HepG2 (cell line): ENCODE results near the gene FIBP. TPM values are rescaled to one million over a fixed set of nuclear protein-coding genes. Genes with fewer than 3 reads are reported as not detected.

ENCODE experiments used
- ATRX ChIP-seq: sonication (generic); formaldehyde crosslinking; IDR thresholded peaks from 2 replicates; pipeline ENCODE4 v1.4.0; 2020; ENCODE audit warnings: missing genetic modification reagents, borderline replicate concordance
- CCDC6 ChIP-seq: sonication (generic); formaldehyde crosslinking; IDR thresholded peaks from 2 replicates; pipeline ENCODE4 v1.8.1; 2022; ENCODE audit warnings: mild to moderate bottlenecking, missing genetic modification reagents, moderate library complexity
- FLYWCH1 ChIP-seq: sonication (generic); formaldehyde crosslinking; IDR thresholded peaks from 2 replicates; pipeline ENCODE4 v1.8.1; 2023; ENCODE audit warnings: mild to moderate bottlenecking, missing genetic modification reagents
- IKZF1 ChIP-seq: fragments of 450-650 bp; IDR thresholded peaks from 2 replicates; pipeline ENCODE4 v1.7.1; 2016
- KDM3A ChIP-seq: IDR thresholded peaks from 2 replicates; pipeline ENCODE4 v1.6.1; 2018; ENCODE audit warnings: low read depth, missing compliant biosample characterization
- NFATC3 ChIP-seq: sonication (generic); formaldehyde crosslinking; IDR thresholded peaks from 2 replicates; pipeline ENCODE4 v1.5.1; 2020; ENCODE audit warnings: mild to moderate bottlenecking, missing genetic modification reagents
- SIN3A ChIP-seq: IDR thresholded peaks from 2 replicates; pipeline ENCODE4 v1.6.1; 2011; ENCODE audit warnings: low read depth, mild to moderate bottlenecking, control low read depth, low read length, borderline replicate concordance
- TEAD2 ChIP-seq: sonication (generic); formaldehyde crosslinking; IDR thresholded peaks from 2 replicates; pipeline ENCODE4 v1.9.0; 2021; ENCODE audit warnings: missing genetic modification reagents
- ZNF136 ChIP-seq: sonication (generic); formaldehyde crosslinking; IDR thresholded peaks from 2 replicates; pipeline ENCODE4 v1.8.1; 2022; ENCODE audit warnings: low read depth, mild to moderate bottlenecking, moderate library complexity, missing genetic modification reagents
- ZNF333 ChIP-seq: sonication (generic); formaldehyde crosslinking; IDR thresholded peaks from 2 replicates; pipeline ENCODE4 v1.4.0; 2020; ENCODE audit warnings: mild to moderate bottlenecking, missing genetic modification reagents, borderline replicate concordance
- ZNF430 ChIP-seq: sonication (generic); formaldehyde crosslinking; IDR thresholded peaks from 2 replicates; pipeline ENCODE4 v1.9.0; 2021; ENCODE audit warnings: mild to moderate bottlenecking, missing genetic modification reagents
- ZNF652 ChIP-seq: IDR thresholded peaks from 2 replicates; pipeline ENCODE4 v1.6.1; 2016; ENCODE audit warnings: low read depth, borderline replicate concordance
- polyA plus RNA-seq, 8 experiments: library from polyadenylated mRNA; depleted of rRNA in 3 of 8; stranded (reverse) in 7 of 8; unstranded in 1 of 8; fragments of >200 nt; fragmentation: Illumina TruSeq in 4 of 8; extraction: Trizol in 4 of 8; gene quantifications; 2 replicates each; pipeline versions ENCODE4 v1.2.1 to v1.2.3, GENCODE V29; 2011 to 2016; ENCODE audit warnings: low read depth in 4 of 8, missing spikeins in 1 of 8, mixed read lengths in 1 of 8; ENCODE audit not compliant: insufficient read depth in 1 of 8
- total RNA-seq, 5 experiments: library from RNA; depleted of rRNA; stranded (reverse); fragments of >200 nt; fragmentation: Illumina TruSeq; extraction: Trizol; gene quantifications; 2 replicates each; pipeline ENCODE4 v1.2.3, GENCODE V29; 2016; ENCODE audit warnings: low read depth in 1 of 5
- TF ChIP-seq, protein P1 (sequence below): sonication (generic); formaldehyde crosslinking; IDR thresholded peaks from 2 replicates; pipeline ENCODE4 v1.9.0; 2021; ENCODE audit warnings: missing genetic modification reagents, borderline replicate concordance
- TF ChIP-seq, protein P2 (sequence below): IDR thresholded peaks from 2 replicates; pipeline ENCODE4 v1.6.1; 2016; ENCODE audit warnings: mild to moderate bottlenecking, missing biosample characterization, missing genetic modification reagents
- TF ChIP-seq, protein P3 (sequence below): IDR thresholded peaks from 2 replicates; pipeline ENCODE4 v1.6.1; 2016; ENCODE audit warnings: low read depth, control low read depth
- TF ChIP-seq, protein P4 (sequence below): sonication (generic); formaldehyde crosslinking; IDR thresholded peaks from 2 replicates; pipeline ENCODE4 v1.4.0; 2020; ENCODE audit warnings: missing genetic modification reagents
- TF ChIP-seq, protein P5 (sequence below): sonication (generic); formaldehyde crosslinking; IDR thresholded peaks from 2 replicates; pipeline ENCODE4 v1.8.0; 2022; ENCODE audit warnings: mild to moderate bottlenecking, missing genetic modification reagents
- TF ChIP-seq, protein P6 (sequence below): sonication (generic); formaldehyde crosslinking; IDR thresholded peaks from 2 replicates; pipeline ENCODE4 v1.4.0; 2020; ENCODE audit warnings: missing genetic modification reagents
- TF ChIP-seq, protein P7 (sequence below): sonication (generic); formaldehyde crosslinking; IDR thresholded peaks from 2 replicates; pipeline ENCODE4 v1.5.0; 2020; ENCODE audit warnings: mild to moderate bottlenecking, low read depth, missing genetic modification reagents, borderline replicate concordance

The FIBP gene
- total and polyA plus RNA-seq, 2 of the 13 experiments (the other 11 are each of a cell fraction or from before 2014, with no cell fraction given), result 42.9 to 62.1 TPM

DNA sequence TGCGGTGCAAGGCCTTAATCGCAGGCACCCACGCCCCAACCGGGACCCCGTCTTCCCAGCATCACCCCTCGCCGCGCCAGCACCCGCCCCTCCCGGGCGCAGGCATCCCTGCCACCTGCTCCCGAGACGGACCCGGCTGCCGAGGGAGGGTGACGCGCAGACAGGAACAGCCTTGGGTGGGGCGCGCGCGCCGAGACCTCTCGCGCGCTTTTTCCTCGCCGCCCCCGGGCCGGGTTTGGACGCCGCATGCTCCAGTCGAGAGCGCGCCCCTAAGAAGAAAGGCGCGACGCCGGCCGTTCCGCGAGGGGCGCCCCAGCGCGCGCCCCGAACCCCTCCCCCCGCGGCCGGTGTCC lies 30.8 kb downstream of the FIBP start (continued):
- TF ChIP-seq, protein P1, sequence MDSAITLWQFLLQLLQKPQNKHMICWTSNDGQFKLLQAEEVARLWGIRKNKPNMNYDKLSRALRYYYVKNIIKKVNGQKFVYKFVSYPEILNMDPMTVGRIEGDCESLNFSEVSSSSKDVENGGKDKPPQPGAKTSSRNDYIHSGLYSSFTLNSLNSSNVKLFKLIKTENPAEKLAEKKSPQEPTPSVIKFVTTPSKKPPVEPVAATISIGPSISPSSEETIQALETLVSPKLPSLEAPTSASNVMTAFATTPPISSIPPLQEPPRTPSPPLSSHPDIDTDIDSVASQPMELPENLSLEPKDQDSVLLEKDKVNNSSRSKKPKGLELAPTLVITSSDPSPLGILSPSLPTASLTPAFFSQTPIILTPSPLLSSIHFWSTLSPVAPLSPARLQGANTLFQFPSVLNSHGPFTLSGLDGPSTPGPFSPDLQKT (CRISPR knock-in tag), result no peak
- TF ChIP-seq ZNF136 (CRISPR knock-in tag) (no peak), ZNF333 (CRISPR knock-in tag) (no peak), SIN3A (no peak), FLYWCH1 (no peak), KDM3A (CRISPR knock-in tag) (no peak), ATRX (CRISPR knock-in tag) (no peak), IKZF1 (no peak), CCDC6 (CRISPR knock-in tag) (no peak; the same call in 1 of the 2 replicates), ZNF430 (peak; percentile 15; the same call in 1 of the 2 replicates), TEAD2 (CRISPR knock-in tag) (no peak), NFATC3 (no peak), ZNF652 (CRISPR knock-in tag) (no peak)
- TF ChIP-seq, protein P2, sequence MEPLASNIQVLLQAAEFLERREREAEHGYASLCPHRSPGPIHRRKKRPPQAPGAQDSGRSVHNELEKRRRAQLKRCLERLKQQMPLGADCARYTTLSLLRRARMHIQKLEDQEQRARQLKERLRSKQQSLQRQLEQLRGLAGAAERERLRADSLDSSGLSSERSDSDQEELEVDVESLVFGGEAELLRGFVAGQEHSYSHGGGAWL (CRISPR knock-in tag), result no peak
- TF ChIP-seq, protein P3, sequence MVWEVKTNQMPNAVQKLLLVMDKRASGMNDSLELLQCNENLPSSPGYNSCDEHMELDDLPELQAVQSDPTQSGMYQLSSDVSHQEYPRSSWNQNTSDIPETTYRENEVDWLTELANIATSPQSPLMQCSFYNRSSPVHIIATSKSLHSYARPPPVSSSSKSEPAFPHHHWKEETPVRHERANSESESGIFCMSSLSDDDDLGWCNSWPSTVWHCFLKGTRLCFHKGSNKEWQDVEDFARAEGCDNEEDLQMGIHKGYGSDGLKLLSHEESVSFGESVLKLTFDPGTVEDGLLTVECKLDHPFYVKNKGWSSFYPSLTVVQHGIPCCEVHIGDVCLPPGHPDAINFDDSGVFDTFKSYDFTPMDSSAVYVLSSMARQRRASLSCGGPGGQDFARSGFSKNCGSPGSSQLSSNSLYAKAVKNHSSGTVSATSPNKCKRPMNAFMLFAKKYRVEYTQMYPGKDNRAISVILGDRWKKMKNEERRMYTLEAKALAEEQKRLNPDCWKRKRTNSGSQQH, result no peak
- TF ChIP-seq, protein P4, sequence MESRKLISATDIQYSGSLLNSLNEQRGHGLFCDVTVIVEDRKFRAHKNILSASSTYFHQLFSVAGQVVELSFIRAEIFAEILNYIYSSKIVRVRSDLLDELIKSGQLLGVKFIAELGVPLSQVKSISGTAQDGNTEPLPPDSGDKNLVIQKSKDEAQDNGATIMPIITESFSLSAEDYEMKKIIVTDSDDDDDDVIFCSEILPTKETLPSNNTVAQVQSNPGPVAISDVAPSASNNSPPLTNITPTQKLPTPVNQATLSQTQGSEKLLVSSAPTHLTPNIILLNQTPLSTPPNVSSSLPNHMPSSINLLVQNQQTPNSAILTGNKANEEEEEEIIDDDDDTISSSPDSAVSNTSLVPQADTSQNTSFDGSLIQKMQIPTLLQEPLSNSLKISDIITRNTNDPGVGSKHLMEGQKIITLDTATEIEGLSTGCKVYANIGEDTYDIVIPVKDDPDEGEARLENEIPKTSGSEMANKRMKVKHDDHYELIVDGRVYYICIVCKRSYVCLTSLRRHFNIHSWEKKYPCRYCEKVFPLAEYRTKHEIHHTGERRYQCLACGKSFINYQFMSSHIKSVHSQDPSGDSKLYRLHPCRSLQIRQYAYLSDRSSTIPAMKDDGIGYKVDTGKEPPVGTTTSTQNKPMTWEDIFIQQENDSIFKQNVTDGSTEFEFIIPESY (CRISPR knock-in tag), result no peak
- TF ChIP-seq, protein P5, sequence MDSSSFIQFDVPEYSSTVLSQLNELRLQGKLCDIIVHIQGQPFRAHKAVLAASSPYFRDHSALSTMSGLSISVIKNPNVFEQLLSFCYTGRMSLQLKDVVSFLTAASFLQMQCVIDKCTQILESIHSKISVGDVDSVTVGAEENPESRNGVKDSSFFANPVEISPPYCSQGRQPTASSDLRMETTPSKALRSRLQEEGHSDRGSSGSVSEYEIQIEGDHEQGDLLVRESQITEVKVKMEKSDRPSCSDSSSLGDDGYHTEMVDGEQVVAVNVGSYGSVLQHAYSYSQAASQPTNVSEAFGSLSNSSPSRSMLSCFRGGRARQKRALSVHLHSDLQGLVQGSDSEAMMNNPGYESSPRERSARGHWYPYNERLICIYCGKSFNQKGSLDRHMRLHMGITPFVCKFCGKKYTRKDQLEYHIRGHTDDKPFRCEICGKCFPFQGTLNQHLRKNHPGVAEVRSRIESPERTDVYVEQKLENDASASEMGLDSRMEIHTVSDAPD (CRISPR knock-in tag), result no peak
- TF ChIP-seq, protein P6, sequence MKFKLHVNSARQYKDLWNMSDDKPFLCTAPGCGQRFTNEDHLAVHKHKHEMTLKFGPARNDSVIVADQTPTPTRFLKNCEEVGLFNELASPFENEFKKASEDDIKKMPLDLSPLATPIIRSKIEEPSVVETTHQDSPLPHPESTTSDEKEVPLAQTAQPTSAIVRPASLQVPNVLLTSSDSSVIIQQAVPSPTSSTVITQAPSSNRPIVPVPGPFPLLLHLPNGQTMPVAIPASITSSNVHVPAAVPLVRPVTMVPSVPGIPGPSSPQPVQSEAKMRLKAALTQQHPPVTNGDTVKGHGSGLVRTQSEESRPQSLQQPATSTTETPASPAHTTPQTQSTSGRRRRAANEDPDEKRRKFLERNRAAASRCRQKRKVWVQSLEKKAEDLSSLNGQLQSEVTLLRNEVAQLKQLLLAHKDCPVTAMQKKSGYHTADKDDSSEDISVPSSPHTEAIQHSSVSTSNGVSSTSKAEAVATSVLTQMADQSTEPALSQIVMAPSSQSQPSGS (CRISPR knock-in tag), result no peak
- TF ChIP-seq, protein P7, sequence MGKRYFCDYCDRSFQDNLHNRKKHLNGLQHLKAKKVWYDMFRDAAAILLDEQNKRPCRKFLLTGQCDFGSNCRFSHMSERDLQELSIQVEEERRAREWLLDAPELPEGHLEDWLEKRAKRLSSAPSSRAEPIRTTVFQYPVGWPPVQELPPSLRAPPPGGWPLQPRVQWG (CRISPR knock-in tag), result no peak; the same call in 1 of the 2 replicates
